HG03025 (cell line): ENCODE data around the gene NAA80.

Source experiments
- ATAC-seq: cut with Tn5 transposase; IDR thresholded peaks from one replicate; pipeline ENCODE4 v1.9.1; 2021; ENCODE audit warnings: mild to moderate bottlenecking, moderate library complexity; ENCODE audit not compliant: unreplicated experiment, low FRiP score

The NAA80 gene

GRCh38 chr3:50260942-50261441 is 38.2 kb downstream of the NAA80 start:
- ATAC-seq, result no peak

- peak; percentile 73 for ATAC-seq
Measured at GRCh38 chr3:50260027-50260941, 38.9 kb downstream of the NAA80 start.

GRCh38 chr3:50259432-50260026 is 39.7 kb downstream of the NAA80 start:
- ATAC-seq, result no peak

- no peak for ATAC-seq
Measured at GRCh38 chr3:50258979-50259378, 40.2 kb downstream of the NAA80 start.

DNA sequence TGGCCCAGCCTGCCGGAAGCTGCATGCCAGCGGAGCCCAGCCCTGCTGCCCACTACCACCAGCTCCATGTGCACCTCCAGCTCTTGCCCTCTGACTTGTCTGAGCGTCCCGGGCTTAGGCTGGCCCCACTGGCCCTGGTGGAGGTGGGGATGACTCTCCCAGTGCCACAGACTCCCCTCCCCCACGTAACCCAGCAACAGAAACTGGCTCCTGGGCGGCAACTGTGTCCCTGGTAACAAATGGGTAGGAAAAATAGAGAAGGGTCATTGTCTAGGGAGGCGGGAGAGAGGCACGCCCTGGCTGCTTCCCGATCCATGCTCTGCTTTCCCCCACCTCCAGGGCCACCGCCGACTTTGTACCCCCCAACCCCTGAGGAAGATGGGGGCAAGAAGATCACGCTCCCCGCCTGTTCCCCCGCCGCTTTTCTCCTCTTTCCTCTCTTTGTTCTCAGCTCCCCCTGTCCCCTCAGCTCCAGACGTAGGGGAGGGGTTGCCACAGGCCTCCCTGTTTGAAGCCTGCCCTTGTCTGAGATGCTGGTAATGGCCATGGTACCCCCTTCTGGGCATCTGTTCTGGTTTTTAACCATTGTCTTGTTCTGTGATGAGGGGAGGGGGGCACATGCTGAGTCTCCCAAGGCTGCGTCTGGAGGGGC is 41.0 kb downstream of the NAA80 start:
- no peak for ATAC-seq

DNA sequence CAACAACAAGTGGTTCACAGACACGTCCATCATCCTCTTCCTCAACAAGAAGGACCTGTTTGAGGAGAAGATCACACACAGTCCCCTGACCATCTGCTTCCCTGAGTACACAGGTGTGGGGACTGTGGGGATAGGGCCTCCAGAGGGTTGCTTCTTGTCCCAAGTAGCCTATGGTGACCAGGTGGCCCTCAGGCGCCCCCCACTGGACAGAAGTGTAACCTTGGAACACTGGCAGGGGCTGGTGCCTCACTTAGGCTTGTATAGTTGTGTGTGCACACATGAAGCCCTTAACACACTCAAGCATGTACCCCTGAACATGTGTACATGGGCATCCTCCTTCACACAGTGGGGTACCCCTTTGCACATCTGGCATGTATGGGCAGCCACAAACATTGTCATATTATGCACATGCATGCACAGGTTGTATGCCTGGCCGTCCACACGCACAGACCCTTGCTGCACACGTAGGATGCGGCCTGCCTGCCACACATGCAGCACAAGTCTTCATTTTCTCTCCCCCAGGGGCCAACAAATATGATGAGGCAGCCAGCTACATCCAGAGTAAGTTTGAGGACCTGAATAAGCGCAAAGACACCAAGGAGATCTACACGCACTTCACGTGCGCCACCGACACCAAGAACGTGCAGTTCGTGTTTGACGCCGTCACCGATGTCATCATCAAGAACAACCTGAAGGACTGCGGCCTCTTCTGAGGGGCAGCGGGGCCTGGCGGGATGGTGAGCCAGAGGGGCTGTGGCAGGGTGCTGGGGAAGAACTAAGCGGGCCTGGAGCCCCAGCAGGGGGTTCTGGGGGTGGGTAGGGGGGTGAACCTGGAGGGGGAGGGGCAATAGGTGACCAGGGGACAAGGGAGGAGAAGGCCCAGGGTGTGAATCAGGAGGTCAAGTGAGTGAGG is 42.0 kb downstream of the NAA80 start:
- no peak for ATAC-seq

GRCh38 chr3:50255251-50255615 is 44.0 kb downstream of the NAA80 start:
- no peak for ATAC-seq

DNA sequence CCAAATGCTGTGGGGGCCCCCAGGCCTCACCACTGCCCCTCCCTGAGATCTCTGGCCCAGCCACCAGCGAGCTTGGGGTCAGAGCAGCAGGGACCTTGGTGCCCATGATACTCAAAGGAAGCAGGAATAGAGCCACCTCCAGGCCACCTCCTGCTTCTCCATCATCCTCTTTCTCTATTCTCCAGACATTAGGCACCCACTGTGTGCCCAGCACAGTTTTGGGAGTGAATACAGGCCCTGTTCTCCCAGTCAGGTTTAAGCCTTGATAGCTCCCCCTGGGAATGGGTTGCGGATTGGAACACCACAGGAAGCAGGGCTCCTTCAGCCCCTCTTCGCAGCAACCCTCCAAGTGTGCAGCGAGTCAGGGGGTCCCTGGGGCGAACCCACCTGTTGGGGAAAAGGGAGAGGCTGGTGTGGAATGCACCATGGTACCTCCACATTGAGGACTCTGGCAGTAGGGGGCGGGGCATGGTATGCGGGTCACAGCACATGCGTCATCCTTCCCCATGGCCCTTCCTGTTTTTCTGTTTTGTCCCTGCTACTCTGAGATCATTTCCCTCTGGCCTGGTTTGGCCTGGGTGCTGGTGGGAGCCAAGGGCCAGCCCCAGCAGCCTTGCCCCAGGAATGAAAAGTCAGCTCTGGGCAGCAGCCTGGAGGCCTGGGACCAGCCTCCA is 44.5 kb downstream of the NAA80 start:
- ATAC-seq, result no peak

DNA sequence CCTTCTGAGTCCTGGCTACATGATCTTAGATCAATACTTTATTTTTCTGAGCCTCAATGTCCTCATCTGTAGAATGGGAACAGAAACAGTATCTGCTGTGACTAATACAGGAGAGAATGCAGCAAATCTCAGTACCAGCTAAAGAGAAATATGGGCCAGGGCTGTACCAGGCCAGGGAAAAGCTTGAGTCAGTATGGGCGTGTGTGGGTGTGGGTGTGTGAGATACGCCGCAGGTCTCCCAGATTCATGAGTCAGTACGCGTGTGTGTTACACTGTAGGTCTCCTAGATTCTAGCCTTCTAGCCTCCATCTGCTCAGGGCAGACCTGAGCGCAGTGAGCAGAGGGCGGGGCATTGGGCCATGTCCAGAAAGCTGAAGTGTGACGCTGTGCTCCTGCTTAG is 48.0 kb downstream of the NAA80 start:
- no peak for ATAC-seq

- no peak for ATAC-seq
Measured at GRCh38 chr3:50250514-50250913, 48.7 kb downstream of the NAA80 start.

GRCh38 chr3:50249457-50249856 is 49.7 kb downstream of the NAA80 start:
- no peak for ATAC-seq

DNA sequence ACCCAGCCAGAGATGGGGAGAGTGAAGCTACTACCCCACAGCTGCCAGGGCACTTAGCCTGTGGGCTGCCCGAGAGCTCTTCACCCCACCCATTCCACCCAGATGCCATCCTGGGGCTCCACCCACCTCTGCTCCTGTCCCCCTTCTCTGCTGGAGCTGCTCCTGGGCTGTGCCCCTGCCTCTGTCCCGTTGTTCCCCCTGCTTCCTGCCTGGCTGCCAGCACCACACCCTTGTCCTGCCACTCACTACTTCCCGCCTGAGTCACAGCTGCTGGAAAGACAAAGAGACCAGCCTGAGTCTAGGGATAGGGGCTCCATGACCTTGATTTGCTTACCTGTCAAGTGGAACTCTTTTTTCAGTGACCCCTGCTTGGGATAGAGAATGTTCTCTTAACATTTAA is 50.8 kb downstream of the NAA80 start:
- no peak for ATAC-seq

DNA sequence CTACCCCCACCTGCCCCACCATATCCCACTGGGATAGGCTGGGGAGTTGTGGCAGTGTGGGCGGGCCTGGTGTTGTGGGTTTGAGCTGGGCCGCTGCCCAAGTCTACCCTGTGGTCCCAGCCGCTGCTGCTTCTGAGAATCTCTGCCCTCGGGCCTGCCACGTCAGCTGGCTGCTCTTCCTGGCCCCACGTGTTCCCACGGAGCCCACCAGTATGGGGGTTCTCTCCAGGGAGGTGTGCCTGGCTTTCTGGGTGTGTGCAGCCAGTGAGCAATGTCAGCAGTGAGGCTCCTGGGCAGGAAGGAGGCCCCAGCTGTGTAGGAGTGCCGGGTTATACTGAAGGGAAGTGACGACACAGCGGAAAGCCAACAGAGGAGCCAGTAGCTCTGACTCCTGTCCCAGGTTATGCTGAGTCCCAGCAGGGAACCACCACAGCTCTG is 52.7 kb downstream of the NAA80 start:
- ATAC-seq, result peak; percentile 34
